GM12801 (cell line): Measurements from ENCODE around the gene GPR101.

Source experiments
- CTCF ChIP-seq: IDR thresholded peaks from one replicate; pipeline ENCODE4 v1.5.1; 2011; ENCODE audit warnings: control low read depth; ENCODE audit not compliant: insufficient read length; ENCODE audit errors: extremely low read depth

Gene GPR101

GRCh38 chrX:137032841-137033773 lies 688 bp downstream of the GPR101 start:
- TF ChIP-seq CTCF = no peak

GRCh38 chrX:137032341-137032694 lies 1.5 kb downstream of the GPR101 start:
- TF ChIP-seq CTCF = no peak

GRCh38 chrX:137031517-137032340 lies 2.1 kb downstream of the GPR101 start:
- no peak for TF ChIP-seq CTCF

GRCh38 chrX:137031039-137031438 lies 2.8 kb downstream of the GPR101 start:
- TF ChIP-seq CTCF = no peak

GRCh38 chrX:137028699-137029098 lies 5.1 kb downstream of the GPR101 start:
- TF ChIP-seq CTCF = no peak

GRCh38 chrX:137025930-137026329 lies 7.9 kb downstream of the GPR101 start:
- TF ChIP-seq CTCF = no peak

GRCh38 chrX:136999024-136999423 lies 34.8 kb downstream of the GPR101 start:
- TF ChIP-seq CTCF = no peak
